Measurements from ENCODE around the gene ROGDI. TPM values are rescaled to one million over a fixed set of nuclear protein-coding genes. Genes with fewer than 3 reads are reported as not detected.

Gene ROGDI
- total and polyA plus RNA-seq, 8 donors: 12.3 to 63.0 (median 13.7) TPM

GRCh38 chr16:4795181-4795827 is 7.1 kb downstream of the ROGDI start, which contains the start of gene SMIM22:
TSS of gene SMIM22 (plus strand) at chr16:4795369. CDS start at chr16:4795735, 366 bp downstream.
- ATAC-seq (peak; percentile 84 to 95 (median 92)), DNase-seq (peak; percentile 79 to 93 (median 82)), FAIRE-seq (no peak)
- H3K9me3 ChIP-seq: no peaks in the 10 kb centered on the region
- peaks cover 0 to 5% (median 0%) of the 10 kb centered on the region in 3 donors for H3K36me3 ChIP-seq
- H3K4me1 ChIP-seq: peaks cover 0 to 7% (median 3%) of the 10 kb centered on the region in 3 donors
- intact Hi-C loops (cut with DNase I): no loop called here
- WGBS, 2 donors: 19% methylated on average over 14 of the region's 14 CpGs
- no peaks in the 10 kb centered on the region for H3K27me3 ChIP-seq
- TF ChIP-seq CTCF (IDR thresholded peaks at IDR 0.05): no peak
- peak within 1 kb of the TSS; percentile 31 to 58 (median 42) for H3K4me3 ChIP-seq
- H3K27ac ChIP-seq: peak within 1 kb of the TSS; percentile 53 to 71 (median 61)

- DNase-seq (no peak), ATAC-seq (no peak), FAIRE-seq (no peak)
- intact Hi-C loops (cut with DNase I): no loop called here
- H3K27ac ChIP-seq: no peak overlapping the region
- TF ChIP-seq CTCF (IDR thresholded peaks at IDR 0.05): no peak
- H3K27me3 ChIP-seq: no peaks in the 10 kb centered on the region
- no peaks in the 10 kb centered on the region for H3K9me3 ChIP-seq
- WGBS, 2 donors: 80 to 89% methylated on average over 13 of the region's 13 CpGs
- no peak overlapping the region for H3K4me3 ChIP-seq
- no peaks in the 10 kb centered on the region for H3K36me3 ChIP-seq
- peaks cover 5 to 8% (median 8%) of the 10 kb centered on the region in 3 donors for H3K4me1 ChIP-seq
Measured at GRCh38 chr16:4792951-4793513, 9.4 kb downstream of the ROGDI start.

GRCh38 chr16:4790871-4791270 is 11.6 kb downstream of the ROGDI start:
- no peaks in the 10 kb centered on the region for H3K27me3 ChIP-seq
- no peaks in the 10 kb centered on the region for H3K9me3 ChIP-seq
- intact Hi-C loops (cut with DNase I): no loop called here
- H3K4me1 ChIP-seq: peaks cover 4 to 8% (median 5%) of the 10 kb centered on the region in 3 donors
- no peak overlapping the region for H3K27ac ChIP-seq
- FAIRE-seq (no peak), DNase-seq (no peak), ATAC-seq (no peak)
- H3K36me3 ChIP-seq: no peaks in the 10 kb centered on the region
- TF ChIP-seq CTCF (IDR thresholded peaks at IDR 0.05): no peak
- WGBS, 2 donors: 83 to 84% methylated on average over 10 of the region's 10 CpGs
- no peak overlapping the region for H3K4me3 ChIP-seq

- no peak for ATAC-seq
- intact Hi-C loops (cut with DNase I): no loop called here
- Histone ChIP-seq H3K4me3 (no peak overlapping the region), H3K27me3 (no peaks in the 10 kb centered on the region), H3K36me3 (no peaks in the 10 kb centered on the region), H3K27ac (no peak overlapping the region), H3K9me3 (no peaks in the 10 kb centered on the region), H3K4me1 (peaks cover 3 to 8% (median 5%) of the 10 kb centered on the region in 3 donors)
- FAIRE-seq: no peak
- 87 to 90% methylated on average over 10 of the region's 10 CpGs for WGBS, 2 donors
- TF ChIP-seq CTCF (IDR thresholded peaks at IDR 0.05): no peak
- DNase-seq: no peak
Measured at GRCh38 chr16:4790261-4790660, 12.2 kb downstream of the ROGDI start.

- peaks cover 3 to 8% (median 5%) of the 10 kb centered on the region in 3 donors for H3K4me1 ChIP-seq
Measured at GRCh38 chr16:4788910-4789309, 13.5 kb downstream of the ROGDI start.

More at GRCh38 chr16:4788910-4789309, 13.5 kb downstream of the ROGDI start:
- FAIRE-seq (no peak), DNase-seq (no peak), ATAC-seq (no peak)
- no peaks in the 10 kb centered on the region for H3K27me3 ChIP-seq
- intact Hi-C loops (cut with DNase I): no loop called here
- no peak for TF ChIP-seq CTCF (IDR thresholded peaks at IDR 0.05)
- H3K27ac ChIP-seq: no peak overlapping the region
- H3K9me3 ChIP-seq: no peaks in the 10 kb centered on the region
- H3K4me3 ChIP-seq: no peak overlapping the region
- 77 to 80% methylated on average over 7 of the region's 7 CpGs for WGBS, 2 donors
- H3K36me3 ChIP-seq: no peaks in the 10 kb centered on the region

Data from pancreas (tissue), 10 donors.